ENCODE results near the gene SOSTDC1.
A peak's percentile ranks its signal among the peaks of the same experiment; 100 is the strongest.

The SOSTDC1 gene

DNA sequence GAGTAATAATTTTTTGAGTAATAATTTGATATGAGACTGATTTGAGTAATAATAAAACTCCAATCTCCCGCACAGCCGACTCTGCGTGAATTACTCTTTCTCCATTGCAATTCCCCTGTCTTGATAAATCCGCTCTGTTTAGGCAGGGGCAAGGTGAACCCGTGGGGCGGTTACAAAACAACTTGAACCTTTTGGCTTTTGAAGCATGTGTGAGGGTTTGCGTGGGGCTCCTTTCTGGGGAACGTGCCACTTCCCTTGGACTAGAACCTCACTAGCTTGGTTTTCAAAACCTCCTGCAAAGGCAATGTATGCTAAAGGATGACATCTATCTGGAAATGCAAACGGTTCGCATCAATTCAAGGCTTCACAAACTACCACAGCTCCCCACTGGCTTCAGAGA lies 45.7 kb downstream of the SOSTDC1 start:
- Histone ChIP-seq H3K36me3 (no peaks in the 10 kb centered on the region), H3K4me3 (peak overlapping the region; percentile 59 to 74), H3K27me3 (no peaks in the 10 kb centered on the region), H3K9me3 (no peaks in the 10 kb centered on the region), H3K27ac (peak overlapping the region; percentile 91 to 97), H3K4me1 (peaks cover 0 to 16% (median 13%) of the 10 kb centered on the region in 4 donors)
- no peak for DNase-seq
- intact Hi-C loops (cut with DNase I; ENCODE audit: low total_unique reads) = no loop called here
- TF ChIP-seq, protein P1, sequence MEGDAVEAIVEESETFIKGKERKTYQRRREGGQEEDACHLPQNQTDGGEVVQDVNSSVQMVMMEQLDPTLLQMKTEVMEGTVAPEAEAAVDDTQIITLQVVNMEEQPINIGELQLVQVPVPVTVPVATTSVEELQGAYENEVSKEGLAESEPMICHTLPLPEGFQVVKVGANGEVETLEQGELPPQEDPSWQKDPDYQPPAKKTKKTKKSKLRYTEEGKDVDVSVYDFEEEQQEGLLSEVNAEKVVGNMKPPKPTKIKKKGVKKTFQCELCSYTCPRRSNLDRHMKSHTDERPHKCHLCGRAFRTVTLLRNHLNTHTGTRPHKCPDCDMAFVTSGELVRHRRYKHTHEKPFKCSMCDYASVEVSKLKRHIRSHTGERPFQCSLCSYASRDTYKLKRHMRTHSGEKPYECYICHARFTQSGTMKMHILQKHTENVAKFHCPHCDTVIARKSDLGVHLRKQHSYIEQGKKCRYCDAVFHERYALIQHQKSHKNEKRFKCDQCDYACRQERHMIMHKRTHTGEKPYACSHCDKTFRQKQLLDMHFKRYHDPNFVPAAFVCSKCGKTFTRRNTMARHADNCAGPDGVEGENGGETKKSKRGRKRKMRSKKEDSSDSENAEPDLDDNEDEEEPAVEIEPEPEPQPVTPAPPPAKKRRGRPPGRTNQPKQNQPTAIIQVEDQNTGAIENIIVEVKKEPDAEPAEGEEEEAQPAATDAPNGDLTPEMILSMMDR (IDR thresholded peaks at IDR 0.05) = no peak

DNA sequence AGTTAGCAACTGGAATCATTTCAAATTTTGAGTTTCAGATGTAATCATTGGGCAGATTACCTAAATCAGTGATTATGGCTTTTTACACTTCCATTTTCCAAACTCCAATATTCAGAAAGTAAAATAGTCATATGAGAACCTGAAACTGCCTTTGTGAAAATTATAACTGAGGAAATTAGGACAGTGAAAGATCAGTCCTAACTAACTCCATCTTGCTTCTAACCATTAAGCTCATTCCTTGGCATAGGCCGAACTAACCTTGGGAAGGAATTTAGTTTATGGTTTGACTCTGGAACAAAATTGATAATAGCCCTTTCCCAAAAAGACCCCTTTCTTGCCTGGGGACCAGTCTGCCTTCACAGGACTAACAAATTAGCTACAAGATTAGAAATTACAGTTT lies 46.4 kb downstream of the SOSTDC1 start:
- peaks cover 0 to 16% (median 13%) of the 10 kb centered on the region in 4 donors for H3K4me1 ChIP-seq
- TF ChIP-seq, protein P1 (IDR thresholded peaks at IDR 0.05) = no peak
- H3K4me3 ChIP-seq = no peak overlapping the region
- H3K9me3 ChIP-seq = no peaks in the 10 kb centered on the region
- no peaks in the 10 kb centered on the region for H3K36me3 ChIP-seq
- H3K27ac ChIP-seq = no peak overlapping the region
- no peak for DNase-seq
- H3K27me3 ChIP-seq = no peaks in the 10 kb centered on the region
- intact Hi-C loops (cut with DNase I; ENCODE audit: low total_unique reads) = no loop called here

DNA sequence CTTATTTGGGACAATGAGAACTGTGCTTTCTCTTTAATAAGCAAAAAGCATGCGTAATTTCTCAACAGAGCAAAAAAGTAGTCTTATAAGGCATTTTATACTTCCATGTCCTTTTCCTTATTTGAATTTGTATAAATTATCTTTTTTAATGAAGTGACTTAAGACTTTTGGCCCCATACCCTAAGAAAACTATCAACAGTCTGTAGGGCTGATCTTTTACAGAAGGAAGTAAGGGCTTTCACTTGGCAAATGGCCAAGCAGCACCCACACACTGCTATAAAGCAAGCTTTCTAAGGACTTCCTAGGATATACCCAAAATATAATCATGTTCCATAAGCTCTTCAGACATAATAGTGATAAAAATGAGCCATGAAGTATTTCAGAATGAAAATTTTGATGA lies 47.6 kb downstream of the SOSTDC1 start:
- Histone ChIP-seq H3K27ac (no peak overlapping the region), H3K4me1 (peaks cover 0 to 16% (median 13%) of the 10 kb centered on the region in 4 donors), H3K4me3 (no peak overlapping the region), H3K9me3 (no peaks in the 10 kb centered on the region), H3K27me3 (no peaks in the 10 kb centered on the region), H3K36me3 (no peaks in the 10 kb centered on the region)
- intact Hi-C loops (cut with DNase I; ENCODE audit: low total_unique reads) = no loop called here
- DNase-seq = no peak
- TF ChIP-seq, protein P1 (IDR thresholded peaks at IDR 0.05) = no peak

DNA sequence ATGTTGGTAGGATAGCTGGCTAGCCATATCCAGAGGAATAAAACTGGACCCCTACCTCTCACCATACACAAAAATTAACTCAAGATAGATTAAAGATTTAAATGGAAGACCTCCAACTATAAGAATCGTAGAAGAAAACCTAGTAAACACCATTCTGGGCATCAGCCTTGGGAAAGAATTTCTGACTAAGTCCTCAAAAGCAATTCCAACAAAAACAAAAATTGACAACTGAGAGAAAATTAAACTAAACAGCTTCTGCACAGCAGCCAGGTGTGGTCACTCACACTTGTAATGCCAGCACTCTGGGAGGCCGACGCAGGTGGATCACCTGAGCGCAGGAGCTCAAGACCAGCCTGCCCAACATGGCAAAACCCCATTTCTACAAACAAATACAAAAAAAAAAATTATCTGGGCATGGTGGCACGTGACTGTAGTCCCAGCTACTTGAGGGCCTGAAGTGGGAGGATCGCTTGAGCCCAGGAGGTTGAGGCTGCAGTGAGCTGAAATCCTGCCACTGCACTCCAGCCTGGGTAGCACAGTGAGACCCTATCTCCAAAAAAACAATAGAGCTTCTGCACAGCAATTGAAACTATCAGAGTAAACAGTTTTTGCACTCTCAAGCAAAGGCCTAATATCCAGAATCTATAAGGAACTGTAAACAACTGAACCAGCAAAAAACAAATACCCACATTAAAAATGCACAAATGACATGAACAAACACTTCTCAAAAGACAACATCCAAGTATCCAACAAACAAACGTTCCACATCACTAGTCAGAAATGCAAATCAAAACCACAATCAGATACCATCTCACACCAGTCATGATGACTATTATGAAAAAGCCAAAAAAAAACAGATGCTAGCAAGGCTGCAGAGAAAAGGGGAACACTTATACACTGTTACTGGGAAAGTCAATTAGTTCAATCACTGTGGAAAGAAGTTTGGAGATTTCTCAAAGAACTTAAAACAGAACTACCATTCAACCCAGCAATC lies 49.0 kb downstream of the SOSTDC1 start:
- TF ChIP-seq, protein P1 (IDR thresholded peaks at IDR 0.05) = no peak
- H3K27ac ChIP-seq = no peak overlapping the region
- H3K9me3 ChIP-seq = no peaks in the 10 kb centered on the region
- H3K27me3 ChIP-seq = no peaks in the 10 kb centered on the region
- no peak for DNase-seq
- intact Hi-C loops (cut with DNase I; ENCODE audit: low total_unique reads) = no loop called here
- H3K4me1 ChIP-seq = peaks cover 0 to 10% (median 7%) of the 10 kb centered on the region in 4 donors
- H3K4me3 ChIP-seq = no peak overlapping the region
- no peaks in the 10 kb centered on the region for H3K36me3 ChIP-seq

DNA sequence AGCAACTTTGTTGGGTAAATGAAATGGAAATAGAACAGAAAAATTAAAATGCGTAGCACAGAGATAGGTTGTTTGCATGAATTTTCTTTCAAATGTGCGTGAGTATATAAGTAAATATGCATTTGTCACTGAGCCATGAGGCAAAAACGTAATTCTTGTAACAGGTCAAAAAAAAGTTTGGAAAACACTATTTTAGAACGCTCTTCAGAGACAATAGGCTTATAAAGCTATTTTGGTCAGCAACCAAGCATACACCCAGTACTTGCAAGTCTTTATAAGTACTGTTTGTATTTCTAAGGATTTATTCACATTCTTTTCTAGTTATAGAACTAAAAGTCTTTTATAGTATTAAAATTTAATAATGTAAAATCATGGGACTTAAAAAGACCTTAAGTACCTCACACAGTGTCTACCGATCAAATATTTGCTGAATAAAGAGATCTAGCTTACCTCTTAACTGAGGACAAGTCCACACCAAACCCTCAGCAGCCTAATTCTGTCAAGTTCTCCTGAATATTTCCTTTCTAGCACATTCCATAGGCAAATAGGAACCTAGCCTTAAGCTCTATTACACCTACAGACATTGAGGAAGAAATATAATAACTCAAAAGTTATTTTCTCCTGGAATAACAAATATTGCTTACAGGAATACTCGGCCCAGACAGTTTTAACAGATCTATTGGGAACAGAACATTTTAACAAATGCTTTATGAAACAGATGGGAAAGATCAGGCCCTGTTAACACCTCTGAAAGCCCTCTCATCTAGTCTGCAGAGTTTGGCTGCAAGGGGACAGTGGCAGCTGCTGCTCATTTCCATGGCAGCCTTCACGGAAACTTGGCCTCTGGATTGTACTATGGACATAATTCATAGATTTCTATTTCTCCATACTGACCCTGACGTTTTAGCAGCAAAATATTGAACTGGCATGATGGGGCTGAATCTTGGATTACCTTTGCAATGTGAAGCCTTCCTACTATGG lies 53.0 kb downstream of the SOSTDC1 start:
- TF ChIP-seq, protein P1 (IDR thresholded peaks at IDR 0.05) = no peak
- H3K27me3 ChIP-seq = no peaks in the 10 kb centered on the region

More for the DNA sequence above, 53.0 kb downstream of the SOSTDC1 start:
- Histone ChIP-seq H3K36me3 (no peaks in the 10 kb centered on the region), H3K9me3 (no peaks in the 10 kb centered on the region), H3K4me3 (no peak overlapping the region), H3K4me1 (no peaks in the 10 kb centered on the region), H3K27ac (no peak overlapping the region)
- intact Hi-C loops (cut with DNase I; ENCODE audit: low total_unique reads) = no loop called here
- no peak for DNase-seq
